TTC549 (cell line): ENCODE results near the gene RPRD1A.
"Not testable (repeated sequence)": the region's sequence is repeated elsewhere in the genome, so short reads cannot be mapped to it uniquely, and the experiment has no call there.

Experiments used
- FAIRE-seq: peaks from 2 replicates; lab custom pipeline; 2012; peaks lifted over from hg19 to GRCh38; lab: Jason Lieb, UNC

Gene RPRD1A

DNA sequence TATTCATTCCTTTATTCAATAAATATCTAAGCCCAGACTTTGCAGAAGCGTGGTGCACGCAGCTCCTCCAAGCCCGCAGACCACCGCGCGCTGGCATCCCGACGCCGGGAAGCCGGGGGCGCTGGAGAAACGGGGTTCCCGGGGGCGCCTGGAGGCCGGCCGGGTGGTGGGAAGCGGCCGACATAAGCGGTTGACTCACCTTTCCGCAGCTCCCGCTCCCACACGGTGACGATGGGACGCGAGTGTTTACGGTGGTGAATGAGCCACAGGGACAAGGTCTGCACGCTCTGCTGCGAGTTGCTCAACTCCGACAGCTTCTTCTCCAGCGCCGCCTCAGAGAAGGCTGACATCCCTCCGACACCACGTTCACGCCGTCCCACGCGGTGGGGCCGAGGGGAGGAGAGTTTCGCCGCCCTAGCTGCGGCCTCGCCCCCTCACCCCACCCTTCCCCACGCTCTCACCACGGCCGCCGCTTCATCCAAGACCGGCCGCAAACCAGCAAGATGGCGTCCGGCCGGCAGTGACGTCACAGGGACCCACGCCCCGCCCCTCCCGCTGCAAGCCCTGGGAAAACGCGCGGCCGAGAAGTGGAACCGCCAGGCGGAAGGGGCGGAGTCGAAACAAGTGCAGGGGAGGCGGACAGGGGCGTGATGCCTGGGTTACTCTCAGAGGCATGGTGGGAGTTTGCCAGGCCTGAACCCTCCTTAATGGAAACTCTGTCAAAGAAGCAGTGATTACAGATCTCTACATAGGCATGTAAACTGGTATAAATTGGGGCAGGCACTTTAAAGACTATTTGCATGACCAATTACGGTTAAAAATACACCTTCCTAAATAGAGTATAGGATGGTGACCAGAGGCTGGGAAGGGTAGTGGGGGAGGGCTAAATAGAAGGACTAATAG, at the start of gene RPRD1A:
RPRD1A (minus strand) TSS at position 505 of the 903 bp plus-strand sequence; CDS start at position 350, 155 bp downstream.
- peak; percentile 61 for FAIRE-seq

- not testable (repeated sequence) for FAIRE-seq
Observed at GRCh38 chr18:36116771-36117170, 49.4 kb upstream of the RPRD1A start.

GRCh38 chr18:36114738-36115137, 47.4 kb upstream of the RPRD1A start:
- FAIRE-seq, result no peak

DNA sequence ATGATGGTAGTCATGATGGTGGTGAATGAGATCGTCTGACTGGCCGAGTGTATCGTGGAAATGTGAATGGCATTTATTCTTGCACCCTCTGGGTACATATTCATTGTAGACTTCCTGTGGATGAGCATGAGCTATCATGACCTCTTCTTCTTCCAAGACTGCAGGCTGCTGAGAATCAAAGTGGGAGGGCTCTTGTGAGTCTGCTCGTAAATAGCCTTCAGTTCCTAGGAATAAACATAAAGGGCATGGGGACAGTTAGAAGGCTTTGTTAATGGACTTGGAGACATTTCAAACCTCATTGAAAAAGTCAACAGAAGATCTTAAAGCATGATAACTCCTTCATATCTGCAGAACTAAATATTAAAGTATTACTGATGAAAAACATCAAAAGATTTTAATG, 46.9 kb upstream of the RPRD1A start:
- no peak for FAIRE-seq

DNA sequence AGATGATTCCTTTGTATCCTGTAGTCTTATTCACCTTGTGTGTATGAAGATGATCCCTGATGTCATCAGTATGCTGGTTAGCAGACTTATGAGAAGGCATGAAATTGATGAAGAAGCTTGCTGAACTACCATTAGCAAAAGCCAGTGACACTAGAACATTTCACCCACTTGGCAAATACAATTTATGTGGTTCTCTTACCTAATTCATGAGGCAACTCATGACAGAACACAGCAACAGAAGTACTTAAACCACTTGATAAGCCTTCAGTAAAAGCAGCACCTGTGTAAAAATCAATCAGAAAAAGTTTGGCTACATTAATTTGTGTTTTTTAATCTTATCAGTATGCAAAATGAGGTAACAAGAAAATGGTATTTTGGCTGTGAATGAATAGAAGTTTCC, 44.9 kb upstream of the RPRD1A start:
- FAIRE-seq, result no peak

DNA sequence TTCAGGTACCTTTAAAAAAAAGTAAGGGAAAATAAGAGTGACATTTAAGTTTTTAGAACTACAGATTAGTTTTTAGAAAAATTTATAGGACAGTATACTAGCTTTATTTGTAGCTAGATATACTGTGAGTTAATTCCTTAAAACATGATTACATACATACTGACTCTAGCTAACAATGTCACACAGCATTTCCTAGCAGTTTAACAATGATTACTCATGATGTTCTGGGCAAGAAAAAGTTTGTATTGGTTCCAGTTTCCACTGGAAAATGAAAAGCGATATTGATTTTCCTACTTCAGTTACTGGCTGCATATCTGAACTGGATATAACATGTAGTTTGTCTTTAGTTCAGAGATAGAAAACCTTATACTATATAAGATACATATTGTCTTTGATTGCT, 42.4 kb upstream of the RPRD1A start:
- FAIRE-seq, result no peak

GRCh38 chr18:36108601-36109000, 41.2 kb upstream of the RPRD1A start:
- FAIRE-seq, result no peak

GRCh38 chr18:36108196-36108595, 40.8 kb upstream of the RPRD1A start:
- no peak for FAIRE-seq

DNA sequence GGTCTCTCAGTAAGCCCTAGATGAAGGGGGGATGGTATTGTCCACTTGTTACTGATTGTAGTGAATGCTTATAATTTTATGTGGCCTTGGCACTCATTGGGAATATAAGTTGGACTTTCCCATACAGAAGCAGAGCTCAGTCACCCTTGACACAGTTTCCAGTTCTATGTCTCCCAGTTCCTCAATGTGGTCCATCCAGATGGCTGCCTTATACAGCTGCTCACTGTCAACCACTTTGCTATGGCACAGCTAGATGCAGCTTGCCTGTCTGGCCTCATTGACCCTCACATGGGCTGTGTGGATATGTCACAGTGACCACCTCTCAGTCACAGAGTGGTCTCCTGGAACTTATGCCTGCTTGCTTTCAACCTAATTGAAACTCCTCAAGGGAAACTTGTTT, 40.1 kb upstream of the RPRD1A start:
- no peak for FAIRE-seq

GRCh38 chr18:36104749-36105148, 37.4 kb upstream of the RPRD1A start:
- FAIRE-seq, result no peak

GRCh38 chr18:36101943-36102342, 34.6 kb upstream of the RPRD1A start:
- no peak for FAIRE-seq

DNA sequence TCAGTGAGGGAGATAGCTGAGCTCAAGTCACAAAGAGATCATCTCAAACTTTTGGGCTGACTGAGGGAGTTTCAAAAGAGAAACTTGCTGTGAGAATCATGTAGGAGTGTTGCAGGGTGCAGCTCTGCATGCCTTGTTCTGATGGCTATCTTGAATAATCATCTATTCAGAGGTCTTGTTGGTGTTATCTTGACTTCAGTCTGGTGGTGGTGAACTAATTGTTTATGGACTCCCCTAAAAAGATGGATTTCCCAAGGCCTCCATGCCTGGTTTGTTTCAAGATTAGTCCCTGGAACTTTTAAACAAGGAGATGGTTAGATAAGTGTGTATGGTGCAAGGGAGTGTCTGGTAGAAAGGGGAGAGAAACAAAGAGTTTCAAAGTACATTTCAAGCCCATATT, 32.0 kb upstream of the RPRD1A start:
- no peak for FAIRE-seq

DNA sequence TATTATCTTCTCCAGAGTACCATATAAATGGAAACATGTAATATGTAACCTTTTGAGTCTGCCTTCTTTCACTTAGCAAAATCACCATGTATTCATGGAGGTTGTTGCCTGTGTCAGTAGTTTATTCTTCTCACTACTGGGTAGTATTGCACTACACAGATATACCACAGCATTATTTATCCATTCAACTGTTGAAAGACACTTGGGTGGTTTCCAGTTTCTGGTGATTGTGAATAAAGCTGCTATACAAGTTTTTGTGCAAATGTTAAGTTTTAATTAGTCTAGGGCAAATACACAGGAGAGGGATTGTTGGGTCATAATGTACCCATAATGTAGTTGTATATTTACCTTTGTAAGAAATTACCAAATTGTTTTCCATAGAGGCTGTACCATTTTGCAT, 29.6 kb upstream of the RPRD1A start:
- no peak for FAIRE-seq

DNA sequence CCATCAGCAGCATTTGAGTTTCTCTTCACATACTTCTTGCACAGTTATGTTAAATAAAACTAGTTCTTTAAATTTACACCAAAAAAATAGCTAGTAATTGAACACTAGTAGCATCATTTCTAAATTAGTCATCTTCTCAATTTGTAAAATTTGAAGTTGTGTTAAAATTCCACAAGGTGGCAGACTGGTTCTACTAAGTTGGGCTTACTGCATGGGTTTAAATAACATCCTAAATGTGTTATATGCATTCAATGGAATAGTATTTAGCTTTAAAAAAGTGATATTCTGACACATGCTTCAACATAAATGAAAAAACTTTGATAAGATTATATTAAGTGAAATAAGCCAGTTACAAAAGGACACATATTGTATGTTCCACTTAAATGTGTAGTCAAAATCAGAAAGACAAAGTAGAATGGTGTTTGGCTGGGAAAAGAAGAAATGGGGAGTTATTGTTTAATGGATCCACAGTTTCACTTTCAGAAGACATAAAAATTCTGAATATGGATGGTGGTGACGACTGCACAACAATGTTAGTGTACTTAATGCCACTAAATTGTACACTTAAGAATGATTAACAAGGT, 28.7 kb upstream of the RPRD1A start:
- peak; percentile 93 for FAIRE-seq

GRCh38 chr18:36094431-36094830, 27.1 kb upstream of the RPRD1A start:
- FAIRE-seq, result no peak

GRCh38 chr18:36092116-36092515, 24.8 kb upstream of the RPRD1A start:
- not testable (repeated sequence) for FAIRE-seq

GRCh38 chr18:36089001-36089400, 21.6 kb upstream of the RPRD1A start:
- FAIRE-seq, result no peak

DNA sequence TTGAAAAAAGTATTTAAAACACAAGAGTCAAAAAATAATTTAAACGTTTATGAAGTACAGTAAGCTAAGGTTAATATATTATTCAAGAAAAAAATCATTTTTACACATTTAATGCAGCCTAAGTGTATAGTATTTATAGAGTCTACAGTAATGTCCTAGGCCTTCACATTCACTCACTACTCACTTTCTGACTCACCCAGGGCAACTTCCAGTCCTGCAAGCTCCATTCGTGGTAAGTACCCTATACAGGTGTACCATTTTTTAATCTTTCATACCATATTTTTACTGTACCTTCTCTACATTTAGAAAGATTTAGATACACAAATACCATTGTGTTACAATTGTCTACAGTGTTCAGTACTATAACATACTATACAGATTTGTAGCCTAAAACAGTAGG, 20.9 kb upstream of the RPRD1A start:
- FAIRE-seq, result no peak

GRCh38 chr18:36086186-36086585, 18.8 kb upstream of the RPRD1A start:
- FAIRE-seq, result no peak

GRCh38 chr18:36085195-36085594, 17.8 kb upstream of the RPRD1A start:
- FAIRE-seq, result no peak

DNA sequence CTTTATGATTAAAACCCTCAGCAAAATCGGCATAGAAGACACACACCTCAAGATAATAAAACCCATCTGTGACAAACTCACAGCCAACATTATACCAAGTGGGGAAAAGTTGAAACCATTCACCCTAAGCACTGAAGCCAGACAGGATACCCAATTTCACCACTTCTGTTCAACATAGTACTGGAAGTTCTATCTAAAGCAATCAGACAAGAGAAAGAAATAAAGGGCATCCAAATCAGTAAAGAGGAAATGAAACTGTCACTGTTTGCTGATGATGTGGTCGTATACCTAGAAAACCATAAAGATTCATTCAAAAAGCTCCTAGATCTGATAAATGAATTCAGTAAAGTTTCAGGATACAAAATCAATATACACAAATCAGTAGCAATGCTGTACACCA, 16.4 kb upstream of the RPRD1A start:
- FAIRE-seq, result no peak

DNA sequence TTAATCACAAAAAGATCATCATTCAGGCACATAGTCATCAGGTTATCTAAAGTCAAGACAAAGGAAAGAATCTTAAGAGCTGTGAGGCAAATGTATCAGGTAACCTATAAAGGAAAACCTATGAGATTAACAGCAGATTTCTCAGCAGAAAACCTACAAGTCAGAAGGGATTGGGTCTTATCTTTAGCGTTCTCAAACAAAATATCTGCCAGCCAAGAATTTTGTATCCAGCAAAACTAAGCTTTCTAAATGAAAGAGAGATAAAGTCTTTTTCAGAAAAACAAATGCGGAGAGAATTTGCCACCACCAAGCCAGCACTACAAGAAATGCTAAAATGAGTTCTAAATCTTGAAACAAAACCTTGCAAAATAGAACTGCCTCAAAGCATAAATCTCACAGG, 13.8 kb upstream of the RPRD1A start:
- not testable (repeated sequence) for FAIRE-seq

GRCh38 chr18:36078751-36079529, 11.6 kb upstream of the RPRD1A start:
- FAIRE-seq, result no peak
